Right ventricle myocardium superior (tissue), 1 donor: ENCODE results near the gene TMEM150B. TPM values are rescaled to one million over a fixed set of nuclear protein-coding genes. Genes with fewer than 3 reads are reported as not detected.

Experiments used
- ATAC-seq: fragments of 200-7000 bp; cut with Tn5 transposase; one replicate; pipeline ENCODE4 v1.9.1; 2020; ENCODE audit warnings: mild to moderate bottlenecking; ENCODE audit not compliant: poor library complexity
- DNase-seq: peaks from one replicate; pipeline ENCODE4 v3.0.0-alpha.2; 2020
- intact Hi-C: fragments of 100-400 bp; cut with DNase I; formaldehyde crosslinking; loops from one replicate; pipeline ENCODE4 v1.11.2; 2022
- total RNA-seq: library from RNA; stranded (reverse); fragmentation: NEBNext Ultra II Directional; extraction: Animal tissue kit (Norgen Biotek cat#: 25700); gene quantifications from one replicate; pipeline ENCODE4 v1.2.1, GENCODE V29; 2021
- donor health status: DM: no; HTN: yes; CAD: no; lungs with severe emphysema.

The TMEM150B gene
- total RNA-seq, 1 donor from 2014 or later: 1.7 TPM

DNA sequence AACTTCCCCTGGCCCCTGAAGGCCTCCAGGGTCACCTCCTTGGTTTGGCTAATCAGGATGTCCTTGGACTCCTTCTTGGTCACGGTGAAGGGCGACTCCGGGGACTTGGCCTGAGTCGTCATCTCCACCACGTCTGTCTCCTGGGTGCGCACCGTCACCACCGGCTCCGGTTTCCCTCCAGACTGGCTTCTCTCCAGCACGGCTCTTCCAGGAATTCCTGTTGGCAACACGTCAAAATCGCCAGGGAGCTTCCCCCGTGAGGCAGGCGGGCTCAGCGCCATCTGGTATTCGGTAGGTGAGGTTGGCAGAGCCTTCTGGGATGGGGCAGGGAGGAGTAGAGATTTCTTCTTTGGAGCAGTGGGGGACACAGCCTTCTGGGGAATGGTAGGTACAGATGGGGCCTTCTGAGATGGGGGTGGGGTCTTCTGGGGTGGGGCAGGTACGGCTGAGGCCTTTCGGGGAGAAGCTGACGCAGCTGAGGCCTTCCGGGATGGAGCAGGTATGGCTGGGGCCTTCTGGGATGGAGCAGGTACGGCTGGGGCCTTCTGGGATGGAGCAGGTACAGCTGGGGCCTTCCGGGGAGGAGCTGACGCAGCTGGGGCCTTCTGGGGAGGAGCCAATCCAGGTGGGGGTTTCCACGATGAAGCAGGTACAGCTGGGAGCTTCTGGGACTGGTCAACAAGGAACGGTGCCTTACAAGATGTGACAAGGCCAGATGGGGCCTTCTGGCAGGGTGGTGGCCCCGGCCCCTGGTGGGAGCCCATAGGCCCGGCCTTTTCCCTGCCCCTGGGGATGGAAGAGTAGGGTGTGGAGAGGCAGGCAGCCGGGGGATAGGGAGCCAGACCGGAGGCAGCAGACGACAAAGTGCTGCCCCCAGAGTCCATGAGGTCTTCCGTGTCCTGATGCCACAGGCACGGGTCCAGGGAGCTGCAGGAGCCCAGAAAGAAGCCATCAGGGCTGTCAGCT, 34.1 kb upstream of the TMEM150B start:
- intact Hi-C loops: no loop called here
- ATAC-seq: no peak
- no peak for DNase-seq

DNA sequence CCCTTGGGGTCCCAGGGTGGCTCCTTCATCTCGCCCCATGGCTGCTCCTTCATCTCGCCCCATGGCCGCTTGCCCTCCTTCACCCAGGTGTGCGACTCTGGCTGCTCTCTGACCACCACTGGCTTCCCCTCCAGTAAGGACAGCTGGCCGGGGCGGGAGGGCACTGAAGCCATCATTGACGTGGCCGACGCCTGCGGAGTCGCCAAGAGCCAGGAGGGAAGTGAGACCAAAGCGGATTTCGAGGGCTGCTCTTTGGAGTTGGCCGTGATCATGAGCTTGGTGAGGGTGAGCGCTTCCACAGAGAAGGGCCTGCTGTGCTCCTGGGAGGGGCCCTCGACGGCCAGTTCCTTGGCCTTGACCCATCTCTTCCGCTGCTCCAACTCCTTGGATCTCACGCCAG, 33.4 kb upstream of the TMEM150B start:
- no peak for ATAC-seq
- no peak for DNase-seq
- intact Hi-C loops: no loop called here

DNA sequence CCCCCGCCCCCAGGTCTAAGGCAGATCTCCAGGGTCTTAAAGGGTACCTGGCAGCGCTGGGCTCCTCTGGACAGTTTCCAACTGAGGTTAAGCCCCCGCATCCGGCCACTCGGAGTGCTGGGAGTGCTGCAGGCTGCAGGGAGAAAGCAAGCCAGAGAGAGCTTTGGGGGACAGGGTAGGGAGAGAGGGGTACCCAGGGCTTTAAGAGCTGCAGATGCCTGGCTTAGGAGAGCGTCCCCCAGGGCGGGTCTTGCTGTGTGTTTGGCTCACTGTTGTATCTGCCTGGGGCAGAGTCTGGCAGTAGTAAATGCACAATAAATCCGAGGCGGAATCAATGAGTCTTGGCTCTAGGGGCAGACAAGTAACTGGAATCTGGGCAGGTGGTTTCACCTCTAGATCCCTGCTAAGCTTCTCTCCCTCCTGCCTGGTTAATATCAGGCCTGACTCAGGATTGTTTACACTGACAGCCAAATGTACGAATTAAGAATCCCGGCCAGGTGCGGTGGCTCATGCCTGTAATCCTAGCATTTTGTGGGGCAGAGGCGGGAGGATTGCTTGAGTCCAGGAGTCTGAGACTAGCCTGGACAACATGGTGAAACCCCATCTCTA, 30.2 kb upstream of the TMEM150B start:
- ATAC-seq (no peak), DNase-seq (no peak)
- intact Hi-C loops: no loop called here

DNA sequence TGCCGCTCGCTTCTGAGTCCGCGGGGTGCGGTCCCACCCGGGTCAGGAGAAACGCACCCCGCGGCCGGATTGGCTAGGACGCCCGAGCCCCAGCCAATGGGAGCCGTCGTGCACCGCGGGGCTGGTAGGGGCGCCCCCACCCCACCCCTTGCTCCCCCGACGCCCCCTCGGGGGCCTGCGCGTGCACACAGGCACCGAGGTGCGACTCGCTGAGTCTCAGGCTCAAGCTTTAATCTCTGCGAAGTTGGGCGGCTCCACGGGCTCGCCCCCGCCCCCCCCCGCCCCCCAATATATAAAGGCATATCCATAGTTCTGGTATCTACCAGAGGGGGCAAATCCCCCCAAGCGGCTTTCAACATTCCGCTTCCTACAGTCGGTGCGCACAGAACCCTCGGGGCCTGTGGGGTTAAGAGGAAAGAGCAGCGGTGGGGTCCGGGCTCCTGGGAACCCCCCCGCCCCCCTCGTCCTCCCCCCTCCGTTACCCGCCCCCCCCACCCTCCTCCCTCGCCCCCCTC, 29.6 kb upstream of the TMEM150B start, which contains the start of gene COX6B2:
Gene COX6B2, minus strand, starts transcription at position 22 of the 515 bp plus-strand sequence. CDS start 198 bp downstream, outside the sequence.
- intact Hi-C loops: no loop called here
- DNase-seq (no peak), ATAC-seq (no peak)

DNA sequence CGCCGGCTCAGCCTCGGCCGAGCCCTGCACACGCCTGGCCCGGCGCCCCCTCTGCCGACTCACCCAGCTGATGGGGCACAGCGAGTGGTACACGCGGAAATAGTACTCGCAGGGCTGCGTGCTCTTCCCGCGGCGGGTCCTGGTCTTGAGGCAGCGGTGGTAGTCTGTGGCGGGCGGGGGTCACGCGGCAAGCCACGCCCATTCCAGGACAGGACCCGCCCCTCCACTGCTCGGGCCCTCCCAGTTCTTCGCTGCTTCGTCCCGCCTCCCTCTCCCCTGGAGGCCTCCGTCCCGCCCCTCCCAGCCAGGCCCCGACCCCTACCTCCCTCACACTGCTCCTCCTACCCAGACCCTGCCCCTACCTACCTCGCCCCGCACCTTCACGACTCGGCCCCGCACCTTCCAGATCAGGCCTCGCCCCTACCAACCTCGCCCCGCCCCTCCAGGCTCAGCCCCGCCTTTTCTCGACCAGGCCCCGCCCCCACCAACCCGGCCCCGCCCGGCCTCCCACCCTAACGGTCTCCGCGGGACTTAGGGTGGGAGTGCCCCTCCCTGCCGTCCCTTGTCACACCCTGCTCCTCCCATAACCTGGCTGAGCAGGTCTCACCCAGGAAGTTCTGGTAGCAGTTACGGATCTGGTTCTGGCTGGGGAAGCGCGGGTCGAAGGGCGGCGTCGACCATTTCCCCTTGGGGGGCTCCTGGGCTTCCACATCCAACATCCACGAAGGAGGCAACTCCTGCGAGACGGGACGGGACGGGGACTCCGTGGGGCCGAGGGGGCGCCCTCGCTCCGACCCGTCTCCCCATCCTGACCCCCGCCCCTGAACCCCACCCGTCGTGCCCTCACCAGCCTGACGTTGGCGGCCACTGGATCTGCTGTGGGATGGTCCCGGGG, 28.9 kb upstream of the TMEM150B start:
- intact Hi-C loops: no loop called here
- DNase-seq (peak; percentile 81), ATAC-seq (peak; percentile 90)

DNA sequence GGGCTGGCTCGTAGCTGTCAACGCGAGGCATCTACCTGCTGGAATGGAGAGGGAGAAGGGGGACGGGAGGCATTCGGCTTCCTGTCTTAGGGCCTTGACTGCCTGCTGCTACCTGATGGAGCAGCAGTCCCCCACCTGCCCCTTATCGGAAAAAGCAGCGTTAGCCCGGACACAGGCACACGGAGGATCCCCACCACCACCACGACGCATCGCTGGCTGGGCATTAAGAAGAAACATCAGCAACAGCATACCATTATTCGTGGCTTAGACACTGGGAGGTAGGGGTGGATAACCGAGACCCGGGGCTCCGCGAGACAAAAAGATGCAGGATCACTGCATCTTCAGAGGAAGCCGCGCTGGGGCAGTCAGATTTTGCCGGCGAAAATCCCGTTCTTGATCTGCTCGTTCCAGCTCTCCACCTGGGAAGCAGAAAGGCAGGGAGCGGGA, 28.2 kb upstream of the TMEM150B start:
- intact Hi-C loops: no loop called here
- ATAC-seq (no peak), DNase-seq (no peak)

DNA sequence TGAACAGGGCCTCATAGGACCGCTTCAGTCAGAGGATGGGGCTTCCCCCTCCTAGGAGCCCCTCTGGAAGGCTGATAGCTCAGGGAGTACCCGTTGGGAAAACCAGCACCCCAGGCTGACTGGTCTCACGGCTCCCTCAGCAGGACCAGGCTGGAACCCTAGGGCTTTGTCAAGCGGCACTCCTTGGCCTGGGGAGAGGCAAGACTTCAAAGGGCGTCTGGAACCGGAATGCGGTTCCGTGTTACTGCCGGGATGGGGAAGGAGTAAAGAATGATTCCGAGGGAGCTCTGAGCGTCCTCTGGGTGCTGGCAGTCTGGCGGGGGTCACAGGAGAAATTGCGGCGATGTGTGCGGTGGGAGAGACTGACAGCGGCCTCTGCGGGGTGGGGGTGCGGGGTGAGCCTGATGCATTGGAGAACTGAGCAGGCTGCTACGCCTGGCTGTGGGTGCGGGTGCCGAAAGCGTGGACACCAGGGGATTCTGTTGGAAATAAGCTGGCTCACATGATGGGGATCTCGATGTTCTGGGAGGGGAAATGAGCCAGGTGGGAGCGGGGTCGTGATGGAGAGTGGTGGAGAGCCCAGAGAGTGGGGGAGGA, 27.5 kb upstream of the TMEM150B start:
- intact Hi-C loops: no loop called here
- ATAC-seq: no peak
- no peak for DNase-seq

DNA sequence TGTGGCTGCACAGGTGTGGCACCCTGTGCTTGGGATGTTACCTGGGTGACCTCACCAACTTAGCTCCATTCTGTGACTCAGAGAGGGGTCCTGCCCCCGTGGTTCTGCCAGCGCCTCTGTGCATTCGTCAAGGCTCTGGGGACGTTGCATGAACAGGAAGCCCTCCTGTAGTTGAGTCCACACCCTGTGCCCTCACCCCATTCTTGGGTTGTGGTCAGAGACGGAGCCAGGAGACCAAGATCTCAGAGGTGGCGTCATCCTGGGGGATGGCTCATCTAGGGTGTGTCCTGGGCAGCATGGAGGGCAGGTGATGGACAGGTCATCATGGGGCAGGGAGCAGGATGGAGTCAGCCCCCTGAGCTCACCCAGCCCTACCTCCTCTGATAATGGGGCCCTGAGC, 26.9 kb upstream of the TMEM150B start:
- intact Hi-C loops: no loop called here

DNA sequence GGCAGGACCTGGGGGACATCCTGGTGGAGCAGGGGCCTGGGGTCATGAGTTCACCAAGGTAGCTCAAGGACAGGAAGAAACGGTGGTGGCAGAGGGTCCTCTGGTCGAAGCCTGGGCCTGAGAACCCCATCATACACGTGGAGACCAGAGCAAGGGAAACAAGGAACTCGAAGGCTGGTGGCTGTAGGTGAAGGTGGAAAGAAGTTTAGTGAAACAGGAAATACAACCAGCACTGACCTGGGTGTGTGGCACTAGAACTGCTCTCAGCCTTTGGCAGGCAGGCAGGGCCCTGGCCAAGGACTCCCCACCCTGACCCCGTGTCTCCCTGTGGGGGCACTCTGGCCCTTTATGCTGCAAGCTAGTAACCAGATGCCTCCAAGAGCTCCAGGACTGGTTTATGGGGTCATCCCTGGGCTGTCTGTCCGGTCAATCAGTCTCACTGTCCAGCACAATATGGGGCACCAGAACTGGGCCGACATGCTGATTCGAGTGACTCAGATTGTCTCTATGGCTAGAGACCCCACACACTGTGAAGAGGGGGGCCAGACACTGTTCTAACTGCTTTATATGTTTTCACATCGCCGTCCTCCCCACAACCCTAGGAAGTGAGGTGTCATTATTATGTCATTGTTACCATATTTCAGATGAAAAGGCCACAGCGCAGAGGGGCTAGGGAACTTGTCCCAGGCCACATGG, 25.6 kb upstream of the TMEM150B start:
- ATAC-seq (no peak), DNase-seq (no peak)
- intact Hi-C loops: no loop called here

More for the DNA sequence above, 26.9 kb upstream of the TMEM150B start:
- ATAC-seq (no peak), DNase-seq (no peak)

DNA sequence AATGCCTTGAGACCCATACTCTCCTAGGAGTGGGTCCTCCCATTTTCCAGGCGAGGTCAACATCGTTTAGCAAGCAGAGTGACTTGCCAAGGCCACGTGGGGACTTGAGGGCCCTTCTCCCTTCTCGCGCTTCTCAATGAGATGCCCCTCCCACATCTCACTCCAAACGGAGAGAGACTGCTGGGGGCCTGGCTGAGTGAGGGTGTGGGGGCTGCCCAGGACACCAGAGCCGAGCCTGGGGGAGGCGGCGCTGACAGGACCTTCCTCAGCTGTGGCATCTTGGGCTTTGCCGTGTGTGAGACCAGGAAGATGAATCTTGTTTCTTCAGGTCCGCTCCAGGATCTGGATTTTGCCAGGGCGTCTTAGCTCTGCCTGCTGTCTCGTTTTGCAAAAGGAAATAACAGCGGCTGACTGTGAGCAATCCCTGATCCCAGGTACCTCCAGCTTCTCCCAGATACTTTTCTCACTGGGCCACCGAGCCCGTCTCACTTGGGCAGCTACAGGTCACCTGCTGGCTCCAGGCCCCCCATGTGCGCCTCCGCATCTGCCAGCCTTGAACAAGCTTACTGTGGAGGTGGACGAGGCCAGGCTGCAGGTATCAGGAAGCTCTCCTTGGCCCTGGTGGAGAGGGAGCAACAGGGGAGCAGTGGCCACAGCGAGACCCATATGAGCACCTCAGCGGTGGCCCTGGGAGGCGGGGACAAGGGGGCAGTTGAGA, 23.3 kb upstream of the TMEM150B start:
- intact Hi-C loops: no loop called here
- ATAC-seq (no peak), DNase-seq (no peak)

DNA sequence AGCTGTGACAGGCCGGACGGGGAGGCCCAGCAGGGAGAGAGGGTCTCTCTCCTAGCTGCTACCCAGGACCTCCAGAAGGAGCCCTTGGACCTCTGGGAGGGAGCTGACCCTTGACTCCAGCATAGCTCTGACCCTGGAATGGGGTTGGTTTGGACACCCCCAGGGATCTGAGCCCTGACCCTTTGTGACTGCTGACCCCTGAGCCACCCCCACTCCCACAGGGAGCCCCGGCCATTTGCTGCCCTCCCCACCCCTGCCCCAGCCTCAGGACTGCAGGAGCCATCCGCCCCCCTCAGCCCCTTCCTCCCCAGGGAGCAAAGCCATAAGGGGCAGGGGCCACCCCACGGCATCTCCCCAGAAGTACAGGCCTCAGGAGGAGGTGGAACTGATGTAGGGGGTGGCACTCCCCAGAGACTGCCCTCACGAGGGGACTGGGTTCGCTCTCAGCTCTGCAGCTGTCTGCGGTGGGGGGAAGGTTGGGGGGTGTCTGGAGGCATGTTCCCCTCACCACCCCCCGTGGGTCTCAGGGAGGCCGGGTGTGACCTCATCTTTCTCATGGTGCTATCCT, 22.4 kb upstream of the TMEM150B start:
- DNase-seq (no peak), ATAC-seq (no peak)
- intact Hi-C loops: no loop called here

DNA sequence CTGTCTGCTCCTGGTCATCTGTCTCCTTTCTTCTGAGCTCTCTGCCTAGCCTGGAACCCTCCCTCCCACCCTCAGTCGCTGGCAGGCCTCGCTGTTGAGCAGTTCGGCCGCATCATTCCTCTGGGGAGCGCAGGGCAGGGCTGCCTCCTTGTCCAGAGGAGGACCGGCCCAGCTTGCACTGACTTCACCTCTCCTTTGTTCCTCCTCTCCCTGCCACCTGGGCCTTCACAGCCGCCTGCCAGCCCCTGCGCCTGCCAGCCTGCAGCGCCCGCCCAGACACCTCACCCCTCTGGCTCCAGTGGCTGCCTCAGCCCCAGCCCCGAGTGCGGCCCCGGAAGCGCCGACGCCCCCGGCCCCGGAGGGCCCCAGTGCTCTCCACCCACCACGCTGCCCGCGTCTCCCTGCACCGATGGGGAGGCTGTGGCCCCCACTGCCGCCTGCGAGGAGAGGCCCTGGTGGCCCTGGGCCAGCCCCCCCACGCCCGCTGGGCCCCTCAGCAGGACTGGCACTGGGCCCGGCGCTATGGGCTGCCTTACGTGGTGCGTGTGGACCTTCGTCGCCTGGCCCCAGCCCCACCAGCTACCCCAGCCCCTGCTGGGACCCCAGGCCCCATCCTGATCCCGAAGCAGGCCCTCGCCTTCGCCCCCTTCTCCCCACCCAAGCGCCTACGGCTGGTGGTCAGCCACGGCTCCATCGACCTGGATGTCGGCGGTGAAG, 21.7 kb upstream of the TMEM150B start:
- ATAC-seq (peak; percentile 30), DNase-seq (no peak)
- intact Hi-C loops: no loop called here

DNA sequence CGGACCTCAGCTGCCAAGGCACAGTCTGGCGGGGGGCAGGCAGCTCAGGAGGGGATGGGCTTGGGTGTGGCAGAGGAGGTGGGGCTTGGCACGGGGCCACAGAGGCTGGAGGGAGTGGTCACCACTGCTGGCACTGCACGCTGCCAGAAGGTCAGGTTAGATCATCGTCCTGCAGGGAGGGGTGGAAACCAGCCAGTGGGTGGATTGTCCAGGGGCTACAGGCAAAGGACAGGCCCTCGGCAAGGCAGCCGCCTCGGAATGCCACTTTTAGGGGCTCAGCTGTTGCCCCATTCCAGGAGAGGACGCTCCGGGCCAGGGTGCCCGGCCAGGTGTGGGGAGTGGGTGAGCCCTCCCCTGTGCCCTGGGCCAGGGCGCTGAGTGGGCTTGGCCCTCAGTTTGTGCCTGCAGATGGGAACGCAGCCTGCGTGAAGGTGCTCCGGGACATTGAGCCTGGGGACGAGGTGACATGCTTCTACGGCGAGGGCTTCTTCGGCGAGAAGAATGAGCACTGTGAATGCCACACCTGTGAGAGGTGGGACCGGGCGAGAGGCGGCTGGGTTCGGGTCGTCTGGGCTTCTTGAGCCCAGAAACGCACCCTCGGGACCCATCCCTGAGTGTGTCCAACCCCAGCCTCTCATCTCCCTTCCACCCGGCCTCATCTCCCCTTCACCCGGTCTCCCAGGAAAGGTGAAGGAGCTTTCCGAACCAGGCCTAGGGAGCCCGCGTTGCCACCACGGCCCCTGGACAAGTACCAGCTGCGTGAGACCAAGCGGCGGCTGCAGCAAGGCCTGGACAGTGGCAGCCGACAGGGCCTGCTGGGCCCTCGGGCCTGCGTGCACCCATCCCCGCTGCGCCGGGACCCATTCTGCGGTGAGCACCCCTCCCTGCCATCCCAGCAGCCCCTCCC, 20.9 kb upstream of the TMEM150B start:
- peak; percentile 23 for ATAC-seq
- intact Hi-C loops: no loop called here
- DNase-seq: peak; percentile 71

DNA sequence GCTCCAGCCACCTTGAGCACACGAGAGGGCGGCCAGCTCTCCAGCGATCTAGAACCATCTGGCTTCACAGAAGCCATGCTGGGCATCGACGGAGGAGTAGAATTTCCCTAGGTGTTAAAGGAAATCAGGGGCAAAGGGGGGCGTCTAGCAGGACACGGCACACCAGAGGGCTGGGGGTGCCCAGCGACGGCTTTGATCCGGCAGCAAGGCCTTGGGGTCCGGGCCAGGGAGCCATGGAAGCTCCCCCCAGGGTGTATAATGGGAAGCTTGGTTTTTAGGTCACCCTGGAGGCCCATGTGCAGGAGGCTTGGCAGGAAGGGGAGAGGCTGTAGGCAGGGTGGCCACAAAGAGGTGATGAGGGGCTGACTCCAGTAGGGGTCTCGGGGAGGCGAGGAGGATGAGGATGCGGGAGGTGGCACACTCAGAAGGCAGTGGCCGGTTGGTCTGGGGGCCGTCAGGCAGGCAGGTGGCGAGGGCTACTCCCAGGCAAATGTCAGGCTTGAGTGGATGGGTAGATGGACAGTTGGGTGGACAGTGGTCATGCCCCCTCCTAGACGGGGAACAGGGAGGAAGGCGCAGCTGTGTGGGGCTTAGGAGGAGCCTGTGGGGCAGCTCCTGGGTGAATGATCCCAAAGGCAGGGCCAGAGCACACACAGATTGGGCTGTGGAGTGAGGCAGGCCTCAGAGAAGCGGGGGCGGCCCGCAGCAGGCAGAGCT, 20.1 kb upstream of the TMEM150B start:
- DNase-seq (no peak), ATAC-seq (no peak)
- intact Hi-C loops: no loop called here

DNA sequence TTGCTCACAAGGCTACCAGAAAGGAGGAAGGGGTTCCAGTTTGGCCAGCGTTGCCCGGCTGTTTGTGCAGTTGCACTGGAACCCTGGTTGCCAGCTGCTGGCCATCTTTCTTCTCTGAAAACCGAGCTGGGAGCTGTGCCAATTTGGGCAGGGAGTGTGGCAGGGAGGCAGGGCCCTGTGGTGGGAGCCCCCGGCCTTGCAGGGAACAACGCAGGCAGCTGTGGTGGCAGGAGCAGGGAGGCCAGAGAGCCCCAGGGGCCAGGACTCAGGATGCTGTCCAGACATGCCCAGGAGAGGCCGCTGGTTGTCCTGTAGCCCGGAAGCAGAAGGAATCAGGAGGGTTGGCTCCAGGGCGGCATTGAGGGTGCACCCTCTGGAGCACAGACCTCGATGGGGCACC, 19.3 kb upstream of the TMEM150B start:
- intact Hi-C loops: no loop called here
- DNase-seq (no peak), ATAC-seq (no peak)
